HEK293 (cell line): ENCODE measurements around the gene PTTG1.

Source experiments
- CTCF ChIA-PET: fragments of 350-600 bp; formaldehyde crosslinking; extraction: SDS; loops from one replicate; lab custom pipeline; 2021; ENCODE audit warnings: antibody characterized with exemption; lab: Yijun Ruan, JAX
- POLR2A ChIA-PET: fragments of 300-600 bp; formaldehyde crosslinking; extraction: SDS; loops from one replicate; lab custom pipeline; 2020; ENCODE audit warnings: antibody characterized with exemption, inconsistent platforms; lab: Yijun Ruan, JAX
- H3K27ac ChIP-seq: fragments of 200-500 bp; sonication (Bioruptor generic); 2 replicates; pipeline ENCODE4 v1.5.1; 2014; ENCODE audit warnings: low read depth, low read length, control low read depth, inconsistent platforms; ENCODE audit errors: extremely low read depth
- H3K36me3 ChIP-seq, 2 experiments: fragments of 200-500 bp in 1 of 2; sonication (Bioruptor generic) in 1 of 2; 1 replicate in 1 of 2; 2 replicates in 1 of 2; pipeline ENCODE4 v1.5.1; 2014 to 2017; ENCODE audit warnings: inconsistent platforms in 2 of 2, low read length in 2 of 2; ENCODE audit not compliant: control insufficient read depth in 2 of 2, insufficient read depth in 1 of 2
- H3K4me1 ChIP-seq: fragments of 200-500 bp; sonication (Bioruptor generic); 2 replicates; pipeline ENCODE4 v1.5.1; 2014; ENCODE audit warnings: mild to moderate bottlenecking, low read length, inconsistent platforms; ENCODE audit not compliant: control insufficient read depth, insufficient read depth
- H3K4me3 ChIP-seq: 2 replicates; pipeline ENCODE4 v1.5.1; 2011; ENCODE audit warnings: low read depth, mild to moderate bottlenecking, control low read depth, low read length, moderate library complexity
- H3K9me3 ChIP-seq: fragments of 200-500 bp; sonication (Bioruptor generic); 2 replicates; pipeline ENCODE4 v1.5.1; 2014; ENCODE audit warnings: low read depth, low read length, inconsistent platforms; ENCODE audit not compliant: control insufficient read depth, insufficient read depth
- BCL11A ChIP-seq: fragments of 450-650 bp; formaldehyde crosslinking; IDR thresholded peaks from 2 replicates; pipeline ENCODE4 v1.5.1; 2016; ENCODE audit warnings: low read depth, missing biosample characterization, missing genetic modification characterization
- GLI2 ChIP-seq: fragments of 450-650 bp; formaldehyde crosslinking; IDR thresholded peaks from 2 replicates; pipeline ENCODE4; 2017; ENCODE audit warnings: missing biosample characterization, missing genetic modification characterization, low read depth, borderline replicate concordance
- GLIS1 ChIP-seq: fragments of 450-650 bp; formaldehyde crosslinking; IDR thresholded peaks from 2 replicates; pipeline ENCODE4 v1.5.1; 2016; ENCODE audit warnings: missing biosample characterization, missing genetic modification characterization
- HOXC10 ChIP-seq: sonication (generic); formaldehyde crosslinking; IDR thresholded peaks from 2 replicates; pipeline ENCODE4 v1.8.1; 2023; ENCODE audit warnings: mild to moderate bottlenecking, missing genetic modification reagents
- OVOL3 ChIP-seq: fragments of 450-650 bp; formaldehyde crosslinking; IDR thresholded peaks from 2 replicates; pipeline ENCODE4 v1.5.1; 2016; ENCODE audit warnings: missing biosample characterization, missing genetic modification characterization
- SCRT2 ChIP-seq: fragments of 450-650 bp; formaldehyde crosslinking; IDR thresholded peaks from 2 replicates; pipeline ENCODE4 v1.5.1; 2016; ENCODE audit warnings: missing biosample characterization, missing genetic modification characterization
- SP2 ChIP-seq: fragments of 450-650 bp; formaldehyde crosslinking; IDR thresholded peaks from 2 replicates; pipeline ENCODE4 v1.5.1; 2016; ENCODE audit warnings: missing biosample characterization, missing genetic modification characterization
- SP7 ChIP-seq: fragments of 450-650 bp; formaldehyde crosslinking; IDR thresholded peaks from 2 replicates; pipeline ENCODE4 v1.5.1; 2016; ENCODE audit warnings: missing biosample characterization, missing genetic modification characterization
- YY1 ChIP-seq: fragments of 450-650 bp; formaldehyde crosslinking; IDR thresholded peaks from 2 replicates; pipeline ENCODE4 v1.5.1; 2018; ENCODE audit warnings: missing biosample characterization, missing genetic modification characterization
- ZBTB1 ChIP-seq: fragments of 450-650 bp; formaldehyde crosslinking; IDR thresholded peaks from 2 replicates; pipeline ENCODE4 v1.5.1; 2016; ENCODE audit warnings: missing biosample characterization, missing genetic modification characterization
- ZBTB21 ChIP-seq: fragments of 450-650 bp; formaldehyde crosslinking; IDR thresholded peaks from 2 replicates; pipeline ENCODE4 v1.5.1; 2017; ENCODE audit warnings: missing biosample characterization, missing genetic modification characterization
- ZNF169 ChIP-seq: fragments of 450-650 bp; formaldehyde crosslinking; IDR thresholded peaks from 2 replicates; pipeline ENCODE4 v1.5.1; 2016; ENCODE audit warnings: missing biosample characterization, missing genetic modification characterization
- ZNF19 ChIP-seq: fragments of 450-650 bp; formaldehyde crosslinking; IDR thresholded peaks from 2 replicates; pipeline ENCODE4; 2016; ENCODE audit warnings: missing biosample characterization, missing genetic modification characterization, low read depth
- ZNF311 ChIP-seq: fragments of 450-650 bp; formaldehyde crosslinking; IDR thresholded peaks from 2 replicates; pipeline ENCODE4 v1.5.1; 2017; ENCODE audit warnings: missing biosample characterization, missing genetic modification characterization, borderline replicate concordance
- ZNF473 ChIP-seq: fragments of 450-650 bp; formaldehyde crosslinking; IDR thresholded peaks from 2 replicates; pipeline ENCODE4 v1.5.1; 2017; ENCODE audit warnings: missing biosample characterization, missing genetic modification characterization
- ZNF621 ChIP-seq: fragments of 450-650 bp; formaldehyde crosslinking; IDR thresholded peaks from 2 replicates; pipeline ENCODE4 v1.5.1; 2017; ENCODE audit warnings: missing biosample characterization, missing genetic modification characterization
- ZNF777 ChIP-seq: fragments of 450-650 bp; formaldehyde crosslinking; IDR thresholded peaks from 2 replicates; pipeline ENCODE4 v1.5.1; 2017; ENCODE audit warnings: missing biosample characterization, missing genetic modification characterization, borderline replicate concordance
- ZNF843 ChIP-seq: fragments of 450-650 bp; formaldehyde crosslinking; IDR thresholded peaks from 2 replicates; pipeline ENCODE4 v1.5.1; 2016; ENCODE audit warnings: missing biosample characterization, missing genetic modification characterization
- TF ChIP-seq, protein P1 (sequence below): fragments of 450-650 bp; formaldehyde crosslinking; IDR thresholded peaks from 2 replicates; pipeline ENCODE4 v1.5.1; 2016; ENCODE audit warnings: missing biosample characterization, missing genetic modification characterization

The PTTG1 gene

DNA sequence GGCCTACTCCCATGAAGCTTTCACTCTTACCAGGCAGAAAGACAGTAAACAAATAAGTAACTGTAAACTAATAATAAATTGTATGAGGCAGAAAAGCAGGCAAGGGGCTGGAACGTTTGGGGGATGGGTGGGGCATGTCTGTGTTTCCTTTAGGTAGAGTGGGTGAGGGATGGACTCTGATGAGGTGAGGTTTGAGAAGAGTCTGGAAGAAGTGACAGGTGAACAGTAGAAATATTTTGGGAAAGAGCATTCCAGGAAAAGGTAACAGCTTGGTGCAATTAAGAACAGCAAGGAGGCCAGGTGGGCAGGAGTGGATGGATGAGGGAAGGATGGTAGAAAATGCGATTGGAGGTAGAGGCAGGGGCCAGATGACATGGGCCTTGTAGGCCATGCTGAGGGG is 56.5 kb downstream of the PTTG1 start:
- TF ChIP-seq ZNF621 (tag by site-specific recombination) (no peak), GLIS1 (tag by site-specific recombination) (no peak), ZNF19 (tag by site-specific recombination) (no peak), ZNF473 (tag by site-specific recombination) (no peak), GLI2 (no peak), SCRT2 (no peak), ZNF311 (tag by site-specific recombination) (no peak), BCL11A (no peak), OVOL3 (tag by site-specific recombination) (no peak), ZNF169 (no peak), HOXC10 (CRISPR knock-in tag) (no peak), ZBTB1 (tag by site-specific recombination) (no peak), SP7 (tag by site-specific recombination) (no peak), SP2 (tag by site-specific recombination) (no peak), YY1 (tag by site-specific recombination) (no peak), ZNF843 (tag by site-specific recombination) (no peak), ZNF777 (tag by site-specific recombination) (no peak), ZBTB21 (tag by site-specific recombination) (no peak)
- TF ChIP-seq, protein P1, sequence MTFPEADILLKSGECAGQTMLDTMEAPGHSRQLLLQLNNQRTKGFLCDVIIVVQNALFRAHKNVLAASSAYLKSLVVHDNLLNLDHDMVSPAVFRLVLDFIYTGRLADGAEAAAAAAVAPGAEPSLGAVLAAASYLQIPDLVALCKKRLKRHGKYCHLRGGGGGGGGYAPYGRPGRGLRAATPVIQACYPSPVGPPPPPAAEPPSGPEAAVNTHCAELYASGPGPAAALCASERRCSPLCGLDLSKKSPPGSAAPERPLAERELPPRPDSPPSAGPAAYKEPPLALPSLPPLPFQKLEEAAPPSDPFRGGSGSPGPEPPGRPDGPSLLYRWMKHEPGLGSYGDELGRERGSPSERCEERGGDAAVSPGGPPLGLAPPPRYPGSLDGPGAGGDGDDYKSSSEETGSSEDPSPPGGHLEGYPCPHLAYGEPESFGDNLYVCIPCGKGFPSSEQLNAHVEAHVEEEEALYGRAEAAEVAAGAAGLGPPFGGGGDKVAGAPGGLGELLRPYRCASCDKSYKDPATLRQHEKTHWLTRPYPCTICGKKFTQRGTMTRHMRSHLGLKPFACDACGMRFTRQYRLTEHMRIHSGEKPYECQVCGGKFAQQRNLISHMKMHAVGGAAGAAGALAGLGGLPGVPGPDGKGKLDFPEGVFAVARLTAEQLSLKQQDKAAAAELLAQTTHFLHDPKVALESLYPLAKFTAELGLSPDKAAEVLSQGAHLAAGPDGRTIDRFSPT (tag by site-specific recombination): no peak
- TF ChIP-seq, all 188 proteins: peak for 0
- POLR2A ChIA-PET: no interaction called here
- CTCF ChIA-PET: interaction anchor here (0.7 to 1.5 kb wide), 2 partner anchors 31 to 39 kb away, joined by 3 to 8 read pairs; no protein-coding TSS in a partner anchor
- Histone ChIP-seq H3K4me1 (no peaks in the 10 kb centered on the region), H3K27ac (no peak overlapping the region), H3K36me3 (no peaks in the 10 kb centered on the region), H3K4me3 (no peak overlapping the region), H3K9me3 (no peaks in the 10 kb centered on the region)
